Non-pigmented ciliary epithelial cell (primary cell): Measurements from ENCODE around the gene PACS1.
"Not testable (repeated sequence)": the region's sequence is repeated elsewhere in the genome, so short reads cannot be mapped to it uniquely, and the experiment has no call there.

Experiments used
- DNase-seq: peaks from one replicate; pipeline ENCODE4 v3.0.0-alpha.2; 2010; ENCODE audit warnings: low read depth

Gene PACS1

DNA sequence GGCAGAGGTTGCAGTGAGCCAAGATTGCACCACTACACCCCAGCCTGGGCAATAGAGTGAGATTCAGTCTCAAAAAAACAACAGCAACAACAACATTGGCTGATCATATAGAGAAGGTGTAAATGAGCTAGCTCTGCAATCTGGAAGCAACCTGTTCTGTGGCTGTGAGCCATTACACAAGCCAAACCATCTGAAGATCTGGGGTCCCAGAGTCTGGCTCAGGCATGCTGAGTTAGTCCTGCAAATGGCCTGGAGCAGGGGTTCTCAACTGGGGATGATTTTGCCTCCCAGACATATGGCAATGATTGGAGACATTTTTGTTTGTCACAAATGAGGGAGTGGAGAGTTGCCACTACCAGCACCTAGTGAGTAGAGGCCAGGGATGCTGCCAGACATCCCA lies 156.0 kb downstream of the PACS1 start:
- no peak for DNase-seq

GRCh38 chr11:66227700-66228099 lies 157.6 kb downstream of the PACS1 start:
- no peak for DNase-seq

GRCh38 chr11:66228521-66228920 lies 158.4 kb downstream of the PACS1 start:
- DNase-seq: no peak

- no peak for DNase-seq
Measured at GRCh38 chr11:66230156-66230555, 160.1 kb downstream of the PACS1 start.

- no peak for DNase-seq
Measured at GRCh38 chr11:66230978-66231377, 160.9 kb downstream of the PACS1 start.

DNA sequence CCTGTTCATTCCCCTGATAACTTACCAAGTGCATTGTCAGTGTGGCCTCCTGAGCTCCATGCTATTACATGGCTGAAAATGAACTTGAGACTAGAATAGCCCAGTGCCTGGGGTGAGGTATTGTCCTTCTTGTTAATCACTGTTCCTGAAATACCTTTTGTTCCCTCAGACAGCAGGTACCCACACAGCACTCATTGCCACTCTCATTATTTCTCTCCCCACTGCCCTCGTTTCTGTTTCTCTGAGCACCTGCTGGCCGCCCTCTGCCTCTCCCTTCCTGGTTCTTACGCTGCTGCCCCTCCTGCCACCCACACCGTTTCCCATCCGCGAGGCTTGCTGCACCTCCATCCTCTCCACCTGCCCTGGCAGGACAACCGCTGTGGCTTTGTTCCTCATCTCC lies 161.5 kb downstream of the PACS1 start:
- DNase-seq: no peak

- DNase-seq: no peak
Measured at GRCh38 chr11:66232769-66233168, 162.7 kb downstream of the PACS1 start.

GRCh38 chr11:66233301-66233700 lies 163.2 kb downstream of the PACS1 start:
- no peak for DNase-seq

GRCh38 chr11:66235141-66235540 lies 165.1 kb downstream of the PACS1 start:
- no peak for DNase-seq

DNA sequence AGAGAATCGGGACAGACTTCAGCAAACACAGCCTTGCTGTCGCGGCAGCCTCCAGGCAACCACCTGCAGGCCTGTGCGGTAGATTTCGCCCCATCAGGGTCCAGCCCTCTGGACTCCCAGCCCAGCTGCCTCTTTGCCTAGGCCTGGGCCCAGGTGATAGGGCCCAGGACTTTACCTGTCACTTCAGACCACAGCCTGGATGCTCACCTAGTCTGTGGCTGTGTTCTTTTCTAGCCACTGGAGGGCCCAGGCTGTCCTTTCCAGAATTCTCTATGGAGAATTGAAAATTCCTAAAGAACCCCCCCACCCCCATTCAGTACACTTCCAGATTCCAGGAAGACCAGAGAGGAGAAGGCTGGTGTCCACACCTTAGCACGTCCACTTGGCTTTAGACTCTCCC lies 167.8 kb downstream of the PACS1 start:
- no peak for DNase-seq

- DNase-seq: no peak
Measured at GRCh38 chr11:66238786-66239413, 168.8 kb downstream of the PACS1 start.

GRCh38 chr11:66239511-66239910 lies 169.4 kb downstream of the PACS1 start:
- DNase-seq: no peak

- DNase-seq: no peak
Measured at GRCh38 chr11:66239998-66240780, 170.1 kb downstream of the PACS1 start.

GRCh38 chr11:66240781-66241136 lies 170.7 kb downstream of the PACS1 start:
- no peak for DNase-seq

DNA sequence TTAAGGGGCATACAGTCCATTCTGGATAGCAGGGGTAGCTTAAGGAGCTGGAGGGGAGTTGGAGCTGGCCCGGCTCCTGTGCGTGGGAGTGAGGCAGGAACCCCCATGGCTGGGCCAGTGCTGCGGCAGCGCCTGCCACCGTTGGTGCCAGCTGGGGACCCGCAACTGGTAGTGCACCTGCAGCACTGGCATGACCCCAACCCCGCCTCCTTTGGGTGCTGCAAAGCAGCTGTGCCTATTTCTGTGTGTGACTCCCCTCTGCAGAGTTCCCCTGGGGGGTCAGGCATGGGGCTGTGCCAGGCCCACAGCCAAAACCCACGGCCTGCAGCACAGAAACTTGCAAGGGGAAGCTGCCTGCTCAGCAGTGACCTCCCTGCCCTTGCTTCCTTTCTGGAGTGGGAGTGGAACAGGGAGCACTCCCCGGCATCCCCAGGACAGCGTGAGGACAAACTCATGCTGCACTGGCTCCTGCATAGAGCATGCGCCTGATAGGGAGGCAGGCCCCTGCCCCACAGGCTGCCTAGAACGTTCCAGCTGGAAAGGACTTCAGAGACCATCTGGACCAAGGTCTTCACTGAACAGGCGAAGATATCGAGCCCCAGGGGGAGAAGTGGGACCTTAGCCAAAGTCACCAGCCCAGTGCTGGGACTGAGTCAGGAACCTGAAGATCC lies 172.2 kb downstream of the PACS1 start:
- DNase-seq: no peak

GRCh38 chr11:66243782-66244535 lies 173.9 kb downstream of the PACS1 start:
- no peak for DNase-seq

GRCh38 chr11:66247295-66247694 lies 177.2 kb downstream of the PACS1 start:
- no peak for DNase-seq

- no peak for DNase-seq
Measured at GRCh38 chr11:66247801-66248200, 177.7 kb downstream of the PACS1 start.

GRCh38 chr11:66248903-66249302 lies 178.8 kb downstream of the PACS1 start:
- DNase-seq: no peak

- DNase-seq: no peak
Measured at GRCh38 chr11:66251809-66252208, 181.7 kb downstream of the PACS1 start.

DNA sequence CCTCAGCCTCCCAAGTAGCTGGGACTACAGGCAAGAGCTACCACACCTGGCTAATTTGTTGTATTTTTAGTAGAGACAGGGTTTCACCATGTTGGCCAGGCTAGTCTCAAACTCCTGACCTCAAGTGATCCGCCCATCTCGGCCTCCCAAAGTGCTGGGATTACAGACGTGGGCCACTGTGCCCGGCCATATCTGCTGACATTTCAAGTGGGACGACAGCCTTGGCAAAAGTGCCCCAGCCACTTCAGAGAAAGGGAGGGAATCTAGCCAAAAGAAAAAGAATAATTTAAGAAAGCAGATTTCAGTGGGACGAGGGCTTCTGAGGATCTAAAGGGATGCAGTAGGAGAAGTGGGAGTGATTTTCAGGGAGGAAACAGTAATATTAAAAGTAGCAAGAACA lies 183.0 kb downstream of the PACS1 start:
- not testable (repeated sequence) for DNase-seq

DNA sequence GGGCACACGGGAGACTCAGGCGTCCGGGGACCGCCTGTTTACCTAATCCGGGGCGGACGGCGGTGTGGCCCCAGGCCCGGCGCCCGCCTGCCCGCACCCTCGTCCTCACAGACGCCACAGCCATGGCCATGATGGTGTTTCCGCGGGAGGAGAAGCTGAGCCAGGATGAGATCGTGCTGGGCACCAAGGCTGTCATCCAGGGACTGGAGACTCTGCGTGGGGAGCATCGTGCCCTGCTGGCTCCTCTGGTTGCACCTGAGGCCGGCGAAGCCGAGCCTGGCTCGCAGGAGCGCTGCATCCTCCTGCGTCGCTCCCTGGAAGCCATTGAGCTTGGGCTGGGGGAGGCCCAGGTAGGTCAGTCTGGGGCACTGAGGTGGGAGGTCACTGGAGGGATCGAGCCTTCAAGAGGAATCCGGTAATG lies 188.4 kb downstream of the PACS1 start:
- no peak for DNase-seq

DNA sequence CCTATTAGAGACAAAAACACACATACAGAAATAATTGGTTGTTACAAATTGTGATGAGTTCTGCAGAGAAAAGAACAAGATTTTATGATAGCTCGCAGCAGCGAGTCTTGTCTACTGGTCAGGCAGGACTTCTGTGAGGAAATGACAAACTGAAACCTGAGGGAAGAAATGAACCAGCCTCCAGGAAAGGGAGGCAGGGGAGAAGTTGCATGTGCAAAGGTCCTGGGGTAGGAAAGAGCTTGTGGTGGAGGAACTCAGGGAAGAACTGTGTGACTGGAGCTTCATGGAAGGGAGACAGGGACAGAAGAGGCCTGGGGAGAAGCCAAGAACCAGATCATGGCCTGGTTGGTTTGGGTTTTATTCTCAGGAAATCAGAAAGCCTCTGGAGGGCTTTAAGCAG lies 189.2 kb downstream of the PACS1 start:
- DNase-seq: no peak
